IgD-negative memory B cell (primary cell): ENCODE results near the gene KRTAP12-4. TPM values are rescaled to one million over a fixed set of nuclear protein-coding genes. Genes with fewer than 3 reads are reported as not detected.
"Not testable (repeated sequence)": the region's sequence is repeated elsewhere in the genome, so short reads cannot be mapped to it uniquely, and the experiment has no call there.

Experiments used
- H3K27ac Mint-ChIP-seq, 3 donors: one replicate each; pipeline ENCODE4 v1.8.0; 2020 to 2022; ENCODE audit warnings: mild to moderate bottlenecking in 3 of 3, mixed read lengths in 3 of 3, moderate library complexity in 1 of 3
- H3K27me3 Mint-ChIP-seq: one replicate; pipeline ENCODE4 v1.8.0; 2021; ENCODE audit warnings: mixed read lengths
- H3K36me3 Mint-ChIP-seq: one replicate; pipeline ENCODE4 v1.8.0; 2020; ENCODE audit warnings: mild to moderate bottlenecking, mixed read lengths
- H3K4me1 Mint-ChIP-seq, 3 donors: one replicate each; pipeline ENCODE4 v1.8.0; 2020 to 2022; ENCODE audit warnings: mixed read lengths in 3 of 3, mild to moderate bottlenecking in 1 of 3
- H3K4me3 Mint-ChIP-seq, 4 donors: one replicate each; pipeline ENCODE4 v1.8.0; 2020 to 2022; ENCODE audit warnings: mild to moderate bottlenecking in 4 of 4, mixed read lengths in 4 of 4, moderate library complexity in 3 of 4
- H3K9me3 Mint-ChIP-seq, 3 donors: one replicate each; pipeline ENCODE4 v1.8.0; 2020 to 2021; ENCODE audit warnings: mixed read lengths in 3 of 3, mild to moderate bottlenecking in 1 of 3
- polyA plus RNA-seq: library from polyadenylated mRNA; unstranded; fragments of 300-500 nt; fragmentation: Illumina TruSeq; gene quantifications from one replicate; pipeline ENCODE4 v1.2.3, GENCODE V29; 2021

Gene KRTAP12-4
- not detected for polyA plus RNA-seq

GRCh38 chr21:44654576-44655175 lies at the start of gene KRTAP12-4:
Gene KRTAP12-4 (minus strand): TSS chr21:44654659. CDS start chr21:44654614, 45 bp downstream.
- H3K9me3 Mint-ChIP-seq, result peaks cover 3 to 22% (median 17%) of the 10 kb centered on the region in 3 donors
- H3K36me3 Mint-ChIP-seq, result peaks cover 5% of the 10 kb centered on the region
- peak within 1 kb of the TSS in 1 of 4 donors; percentile 22 for H3K4me3 Mint-ChIP-seq
- peaks cover 8 to 12% (median 10%) of the 10 kb centered on the region in 3 donors for H3K4me1 Mint-ChIP-seq
- H3K27ac Mint-ChIP-seq, result no peak within 1 kb of the TSS
- H3K27me3 Mint-ChIP-seq, result peaks cover 33% of the 10 kb centered on the region

- Mint-ChIP-seq H3K36me3 (no peaks in the 10 kb centered on the region), H3K4me1 (no peaks in the 10 kb centered on the region), H3K4me3 (no peak overlapping the region), H3K27me3 (peaks cover 62% of the 10 kb centered on the region), H3K27ac (no peak overlapping the region), H3K9me3 (peaks cover 0 to 2% (median 0%) of the 10 kb centered on the region in 3 donors)
Measured at GRCh38 chr21:44703731-44704635, 49.5 kb upstream of the KRTAP12-4 start.

GRCh38 chr21:44702973-44703730 lies 48.7 kb upstream of the KRTAP12-4 start:
- Mint-ChIP-seq H3K36me3 (no peaks in the 10 kb centered on the region), H3K9me3 (peaks cover 0 to 2% (median 0%) of the 10 kb centered on the region in 3 donors), H3K27me3 (peaks cover 59% of the 10 kb centered on the region), H3K27ac (no peak overlapping the region), H3K4me1 (no peaks in the 10 kb centered on the region), H3K4me3 (peak overlapping the region in 1 of 4 donors; percentile 33)

- Mint-ChIP-seq H3K36me3 (no peaks in the 10 kb centered on the region), H3K4me1 (no peaks in the 10 kb centered on the region), H3K27me3 (peaks cover 56% of the 10 kb centered on the region), H3K4me3 (peak overlapping the region in 2 of 4 donors; percentile 17 to 33), H3K9me3 (peaks cover 0 to 2% (median 0%) of the 10 kb centered on the region in 3 donors), H3K27ac (no peak overlapping the region)
Measured at GRCh38 chr21:44702111-44702972, 47.9 kb upstream of the KRTAP12-4 start.

GRCh38 chr21:44701541-44701940 lies 47.1 kb upstream of the KRTAP12-4 start:
- Mint-ChIP-seq H3K27me3 (peaks cover 55% of the 10 kb centered on the region), H3K27ac (no peak overlapping the region), H3K36me3 (no peaks in the 10 kb centered on the region), H3K9me3 (peaks cover 0 to 2% (median 0%) of the 10 kb centered on the region in 3 donors), H3K4me1 (no peaks in the 10 kb centered on the region), H3K4me3 (peak overlapping the region in 1 of 4 donors; percentile 65)

GRCh38 chr21:44701023-44701400 lies 46.6 kb upstream of the KRTAP12-4 start:
- H3K4me3 Mint-ChIP-seq, result peak overlapping the region in 1 of 4 donors; percentile 79
- no peak overlapping the region for H3K27ac Mint-ChIP-seq
- H3K36me3 Mint-ChIP-seq, result no peaks in the 10 kb centered on the region
- H3K4me1 Mint-ChIP-seq, result no peaks in the 10 kb centered on the region
- peaks cover 57% of the 10 kb centered on the region for H3K27me3 Mint-ChIP-seq
- H3K9me3 Mint-ChIP-seq, result peaks cover 0 to 2% (median 0%) of the 10 kb centered on the region in 3 donors

GRCh38 chr21:44700101-44701022 lies 45.9 kb upstream of the KRTAP12-4 start:
- no peak overlapping the region for H3K27ac Mint-ChIP-seq
- peak overlapping the region in 1 of 4 donors; percentile 79 for H3K4me3 Mint-ChIP-seq
- peaks cover 0 to 2% (median 0%) of the 10 kb centered on the region in 3 donors for H3K9me3 Mint-ChIP-seq
- H3K4me1 Mint-ChIP-seq, result no peaks in the 10 kb centered on the region
- H3K27me3 Mint-ChIP-seq, result peaks cover 53% of the 10 kb centered on the region
- no peaks in the 10 kb centered on the region for H3K36me3 Mint-ChIP-seq

GRCh38 chr21:44699502-44700001 lies 45.1 kb upstream of the KRTAP12-4 start:
- Mint-ChIP-seq H3K27me3 (peaks cover 48% of the 10 kb centered on the region), H3K36me3 (no peaks in the 10 kb centered on the region), H3K27ac (no peak overlapping the region), H3K4me1 (no peaks in the 10 kb centered on the region), H3K9me3 (peaks cover 0 to 2% (median 0%) of the 10 kb centered on the region in 3 donors), H3K4me3 (no peak overlapping the region)

- Mint-ChIP-seq H3K36me3 (no peaks in the 10 kb centered on the region), H3K4me3 (no peak overlapping the region), H3K27ac (no peak overlapping the region), H3K9me3 (peaks cover 2 to 11% (median 6%) of the 10 kb centered on the region in 3 donors), H3K4me1 (peaks cover 0 to 1% (median 0%) of the 10 kb centered on the region in 3 donors), H3K27me3 (peaks cover 45% of the 10 kb centered on the region)
Measured at GRCh38 chr21:44697811-44698734, 43.6 kb upstream of the KRTAP12-4 start.

GRCh38 chr21:44697172-44697810 lies 42.8 kb upstream of the KRTAP12-4 start, which contains the start of gene KRTAP10-12:
Gene KRTAP10-12 (plus strand): TSS chr21:44697172. CDS start chr21:44697202, 30 bp downstream.
- Mint-ChIP-seq H3K27me3 (peaks cover 37% of the 10 kb centered on the region), H3K9me3 (peaks cover 2 to 19% (median 9%) of the 10 kb centered on the region in 3 donors), H3K4me3 (peak within 1 kb of the TSS in 1 of 4 donors; percentile 41)
- not testable (repeated sequence) for H3K27ac Mint-ChIP-seq, H3K4me1 Mint-ChIP-seq, H3K36me3 Mint-ChIP-seq

- peaks cover 2 to 23% (median 9%) of the 10 kb centered on the region in 3 donors for H3K9me3 Mint-ChIP-seq
- H3K27me3 Mint-ChIP-seq, result peaks cover 32% of the 10 kb centered on the region
- H3K36me3 Mint-ChIP-seq, result peaks cover 3% of the 10 kb centered on the region
- H3K4me3 Mint-ChIP-seq, result no peak overlapping the region
- H3K27ac Mint-ChIP-seq, result no peak overlapping the region
- peaks cover 0 to 1% (median 0%) of the 10 kb centered on the region in 3 donors for H3K4me1 Mint-ChIP-seq
Measured at GRCh38 chr21:44696572-44696971, 42.1 kb upstream of the KRTAP12-4 start.

- H3K27ac Mint-ChIP-seq, result no peak overlapping the region
- peaks cover 26% of the 10 kb centered on the region for H3K27me3 Mint-ChIP-seq
- H3K4me1 Mint-ChIP-seq, result peaks cover 0 to 1% (median 0%) of the 10 kb centered on the region in 3 donors
- peaks cover 3% of the 10 kb centered on the region for H3K36me3 Mint-ChIP-seq
- H3K9me3 Mint-ChIP-seq, result peaks cover 2 to 23% (median 9%) of the 10 kb centered on the region in 3 donors
- H3K4me3 Mint-ChIP-seq, result no peak overlapping the region
Measured at GRCh38 chr21:44695641-44696040, 41.2 kb upstream of the KRTAP12-4 start.
